Activated T-helper 1 cell treated with anti-CD3 and anti-CD28 coated beads, Interleukin-2, amount 50 U/mL, for 16 hours (primary cell): ENCODE data around the gene PDE1C.

ENCODE experiments used
- DNase-seq, 2 donors: peaks; one replicate each; pipeline ENCODE4 v3.0.0-alpha.2; 2020; ENCODE audit warnings: low read depth in 1 of 2, low spot score in 1 of 2

PDE1C gene

DNA sequence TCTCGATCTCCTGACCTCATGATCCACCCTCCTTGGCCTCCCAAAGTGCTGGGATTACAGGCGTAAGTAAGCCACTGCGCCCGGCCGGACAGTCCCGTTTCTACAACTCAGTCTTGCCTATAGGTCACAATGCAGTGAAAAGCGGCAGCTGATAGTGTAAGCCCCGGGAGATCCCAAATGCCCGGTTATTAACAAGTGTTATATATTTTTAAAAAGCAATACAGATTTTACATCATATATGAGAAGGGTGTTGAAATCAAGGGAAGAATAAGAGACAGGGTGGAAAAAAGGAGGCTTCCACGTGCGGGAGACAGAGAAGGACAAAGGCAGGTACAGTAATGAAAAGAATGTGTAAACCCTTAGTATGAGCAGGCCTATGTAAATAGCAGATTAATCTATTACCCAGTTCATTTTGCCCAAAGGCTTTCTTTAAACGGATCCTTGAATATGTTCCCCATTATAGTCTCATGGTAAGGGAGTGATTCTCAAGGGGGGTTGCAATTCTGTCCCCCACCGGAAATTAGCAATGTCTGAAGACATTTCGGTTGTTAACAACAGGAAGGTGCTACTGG is 170.8 kb downstream of the PDE1C start:
- no peak for DNase-seq

- no peak for DNase-seq
Measured at GRCh38 chr7:31896925-31897324, 173.3 kb downstream of the PDE1C start.

DNA sequence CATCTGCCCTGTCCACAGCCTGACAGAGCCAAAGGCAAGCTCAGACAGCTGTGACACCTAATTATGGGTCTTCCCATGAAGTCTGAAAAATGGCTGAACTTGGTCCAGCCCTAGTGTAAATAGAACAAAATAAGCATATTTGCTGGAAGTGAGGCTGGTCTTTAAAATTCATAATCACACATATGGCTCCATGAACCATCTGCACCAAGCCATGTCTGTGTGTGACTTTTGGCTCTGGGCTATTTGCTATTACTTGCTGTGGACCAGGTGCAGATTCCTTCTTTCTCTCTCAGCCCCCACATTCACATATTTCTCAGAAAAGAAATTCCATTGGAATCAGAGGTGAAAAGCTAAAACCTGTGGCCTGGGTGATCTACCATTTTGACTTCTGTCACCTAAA is 175.9 kb downstream of the PDE1C start:
- DNase-seq = no peak

GRCh38 chr7:31893365-31893764 is 176.8 kb downstream of the PDE1C start:
- DNase-seq = no peak

- no peak for DNase-seq
Measured at GRCh38 chr7:31892099-31892829, 177.9 kb downstream of the PDE1C start.

DNA sequence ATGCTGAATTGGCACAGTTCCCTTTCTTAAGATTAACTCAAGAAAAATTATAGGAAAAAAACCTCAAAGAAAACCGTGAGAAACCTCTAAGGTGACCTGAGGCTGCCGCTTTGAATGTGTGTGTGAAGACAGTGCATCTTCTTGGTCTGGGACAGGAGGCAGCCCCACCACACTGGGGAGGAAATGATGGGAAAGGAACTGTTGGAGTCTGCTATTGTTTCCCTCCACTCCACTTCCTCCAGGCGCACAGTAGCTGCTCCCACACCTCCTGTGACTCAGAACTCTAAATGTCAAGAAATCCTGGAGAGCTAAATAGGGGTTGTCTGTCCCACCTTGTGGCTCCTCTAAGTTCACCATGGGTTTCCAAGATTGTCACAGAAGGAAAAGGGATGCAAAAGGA is 179.4 kb downstream of the PDE1C start:
- no peak for DNase-seq

GRCh38 chr7:31890198-31890597 is 180.0 kb downstream of the PDE1C start:
- no peak for DNase-seq

DNA sequence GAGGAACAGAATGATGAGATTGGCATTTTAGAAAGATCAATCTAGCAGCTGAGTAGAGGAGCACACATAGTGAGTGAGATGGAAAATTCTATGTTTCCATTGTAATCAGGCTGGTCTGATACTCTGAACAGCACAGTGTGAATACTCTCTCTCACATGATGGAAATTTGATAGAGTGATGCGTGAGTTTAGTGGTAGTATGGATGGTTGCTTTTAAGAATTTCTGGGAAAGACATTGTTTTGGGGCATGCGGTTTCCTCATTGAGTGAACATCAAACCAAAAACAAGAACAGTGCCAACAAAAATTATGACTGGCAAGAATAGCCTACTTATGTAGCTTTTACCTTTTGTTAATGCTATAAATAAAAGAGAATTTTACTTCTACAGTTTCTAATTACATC is 183.2 kb downstream of the PDE1C start:
- DNase-seq = no peak

- DNase-seq = no peak
Measured at GRCh38 chr7:31885171-31885570, 185.0 kb downstream of the PDE1C start.

- no peak for DNase-seq
Measured at GRCh38 chr7:31883761-31884164, 186.4 kb downstream of the PDE1C start.

- DNase-seq = no peak
Measured at GRCh38 chr7:31882187-31882586, 188.0 kb downstream of the PDE1C start.

DNA sequence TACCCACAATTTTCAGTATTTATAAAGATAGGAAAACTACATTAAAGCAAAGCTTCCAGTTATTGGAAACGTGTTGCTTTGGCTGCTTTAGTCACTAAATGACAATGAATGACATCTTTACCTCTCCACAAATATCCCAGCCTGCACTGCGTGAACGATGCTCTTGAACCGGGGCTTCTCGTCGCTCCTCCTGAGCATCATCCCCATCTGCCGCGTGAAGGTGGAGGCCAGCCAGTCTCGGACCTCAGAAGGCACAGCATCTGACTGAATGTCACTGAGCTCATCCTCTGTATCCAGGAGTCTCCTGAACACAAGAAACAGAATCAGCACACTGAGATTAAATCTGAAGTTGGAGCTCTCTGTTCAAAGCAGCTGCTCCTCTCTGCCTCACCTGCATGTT is 191.3 kb downstream of the PDE1C start:
- DNase-seq = no peak

GRCh38 chr7:31875424-31875823 is 194.8 kb downstream of the PDE1C start:
- no peak for DNase-seq

DNA sequence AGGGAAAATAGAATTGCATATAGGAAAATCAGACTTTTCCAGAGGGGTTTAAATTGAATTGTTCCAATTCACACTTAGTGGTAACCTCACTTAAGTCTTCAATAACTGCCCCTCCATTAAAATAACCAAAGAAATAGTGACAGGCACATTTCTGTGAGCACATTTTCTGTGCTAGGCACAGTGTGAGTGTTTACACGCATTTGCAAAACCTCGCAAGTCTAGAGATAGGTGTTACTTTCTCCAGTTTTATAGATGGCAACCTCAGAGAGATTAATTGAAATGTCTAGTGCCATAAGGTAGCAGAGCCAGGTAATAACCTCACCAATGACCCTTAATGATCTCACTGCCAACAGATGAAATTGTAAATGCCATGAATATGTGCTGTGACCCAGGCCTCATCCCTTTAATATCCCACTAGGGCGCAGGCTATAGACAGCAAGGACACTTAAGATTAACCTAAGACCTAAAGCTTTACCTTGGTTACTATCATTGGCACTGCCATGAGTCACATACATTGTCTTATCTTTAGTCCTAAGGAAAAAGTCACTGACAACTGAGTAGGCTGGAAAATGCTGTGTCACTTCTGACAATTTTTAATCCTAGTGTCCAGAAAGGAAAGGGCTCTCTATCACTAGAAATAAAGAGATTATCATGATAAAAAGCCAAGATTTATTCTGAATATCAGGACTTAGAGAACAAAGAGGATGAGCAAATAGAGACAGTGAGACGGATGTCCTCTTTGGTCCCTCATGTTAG is 195.4 kb downstream of the PDE1C start:
- no peak for DNase-seq

GRCh38 chr7:31873816-31874597 is 196.2 kb downstream of the PDE1C start:
- no peak for DNase-seq

GRCh38 chr7:31872545-31873370 is 197.4 kb downstream of the PDE1C start:
- no peak for DNase-seq

DNA sequence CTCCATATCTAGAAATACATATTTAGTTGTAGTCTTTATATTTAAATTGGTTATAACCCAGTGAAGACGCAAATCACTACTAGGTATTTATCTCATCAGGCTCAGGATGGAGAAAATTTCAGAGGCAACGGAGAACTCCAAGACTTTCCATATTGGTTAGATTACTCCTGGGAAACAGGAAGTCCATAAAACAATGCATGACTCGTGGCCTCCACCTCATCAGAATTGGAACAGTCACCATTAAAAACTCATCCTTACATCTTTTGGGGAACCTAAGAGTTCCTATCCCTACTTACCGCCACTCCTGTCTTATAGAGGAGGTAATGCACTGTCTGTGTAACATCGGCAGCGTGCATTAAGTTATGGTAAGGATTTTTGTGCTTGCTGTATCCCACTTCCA is 205.6 kb downstream of the PDE1C start:
- DNase-seq = no peak

DNA sequence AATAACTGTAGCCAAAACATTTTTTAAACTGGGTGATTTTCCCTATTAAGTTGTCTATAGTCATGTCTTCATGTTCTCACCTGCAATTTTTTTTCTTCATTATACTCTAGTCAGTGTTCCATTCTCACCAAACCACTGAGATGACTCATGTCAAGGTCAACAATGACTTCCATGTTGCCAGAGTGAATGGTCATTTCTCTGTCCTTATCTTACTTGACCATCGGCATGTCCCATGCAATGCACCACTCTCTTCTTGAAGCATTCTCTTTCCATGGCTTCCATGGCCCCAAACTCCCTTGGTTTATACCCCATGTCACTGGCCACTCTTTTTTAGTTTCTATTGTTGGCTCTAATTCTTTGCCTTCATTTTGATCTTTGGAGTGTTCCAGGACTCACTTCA is 209.3 kb downstream of the PDE1C start:
- no peak for DNase-seq

- DNase-seq = no peak
Measured at GRCh38 chr7:31858055-31858454, 212.2 kb downstream of the PDE1C start.

DNA sequence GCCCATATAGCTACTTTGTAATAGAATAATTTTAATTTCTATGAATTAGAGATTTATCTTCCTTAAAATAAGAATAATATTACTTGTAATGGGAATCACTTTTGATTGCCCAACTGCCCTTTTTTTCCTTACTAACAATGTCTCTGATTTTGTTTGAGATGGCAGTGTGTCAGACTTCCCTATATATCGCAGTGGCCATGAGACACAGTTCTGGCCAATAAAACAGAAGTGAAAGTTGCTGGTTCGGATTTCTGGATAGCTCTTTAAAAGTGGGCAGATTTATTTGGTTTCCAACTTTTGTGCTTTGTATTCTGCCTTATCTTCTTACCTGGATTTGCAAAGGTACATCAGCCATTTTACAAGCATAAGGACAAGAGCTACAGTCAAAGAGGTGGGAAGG is 213.0 kb downstream of the PDE1C start:
- no peak for DNase-seq

GRCh38 chr7:31856337-31856736 is 213.9 kb downstream of the PDE1C start:
- DNase-seq = no peak
